ENCODE results near the gene OR1K1.

DNA sequence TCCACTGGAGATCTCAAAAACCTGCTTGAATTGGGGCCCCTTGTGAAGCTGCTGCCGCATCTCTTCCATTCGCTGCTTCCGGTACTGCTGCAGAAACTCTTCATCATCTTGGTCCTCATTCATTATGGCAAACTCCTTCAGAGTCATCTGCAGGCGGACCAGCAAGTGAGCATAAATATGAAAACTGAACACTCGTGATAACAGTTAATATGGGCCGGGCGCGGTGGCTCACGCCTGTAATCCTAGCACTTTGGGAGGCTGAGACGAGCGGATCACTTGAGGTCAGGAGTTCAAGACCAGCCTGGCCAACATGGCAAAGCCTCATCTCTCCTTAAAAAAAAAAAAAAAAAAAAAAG, 20.5 kb downstream of the OR1K1 start:
- TF ChIP-seq, protein P1, sequence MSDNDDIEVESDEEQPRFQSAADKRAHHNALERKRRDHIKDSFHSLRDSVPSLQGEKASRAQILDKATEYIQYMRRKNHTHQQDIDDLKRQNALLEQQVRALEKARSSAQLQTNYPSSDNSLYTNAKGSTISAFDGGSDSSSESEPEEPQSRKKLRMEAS (IDR thresholded peaks at IDR 0.05; ENCODE audit: insufficient read depth, insufficient read length) = no peak
- TF ChIP-seq, protein P2, sequence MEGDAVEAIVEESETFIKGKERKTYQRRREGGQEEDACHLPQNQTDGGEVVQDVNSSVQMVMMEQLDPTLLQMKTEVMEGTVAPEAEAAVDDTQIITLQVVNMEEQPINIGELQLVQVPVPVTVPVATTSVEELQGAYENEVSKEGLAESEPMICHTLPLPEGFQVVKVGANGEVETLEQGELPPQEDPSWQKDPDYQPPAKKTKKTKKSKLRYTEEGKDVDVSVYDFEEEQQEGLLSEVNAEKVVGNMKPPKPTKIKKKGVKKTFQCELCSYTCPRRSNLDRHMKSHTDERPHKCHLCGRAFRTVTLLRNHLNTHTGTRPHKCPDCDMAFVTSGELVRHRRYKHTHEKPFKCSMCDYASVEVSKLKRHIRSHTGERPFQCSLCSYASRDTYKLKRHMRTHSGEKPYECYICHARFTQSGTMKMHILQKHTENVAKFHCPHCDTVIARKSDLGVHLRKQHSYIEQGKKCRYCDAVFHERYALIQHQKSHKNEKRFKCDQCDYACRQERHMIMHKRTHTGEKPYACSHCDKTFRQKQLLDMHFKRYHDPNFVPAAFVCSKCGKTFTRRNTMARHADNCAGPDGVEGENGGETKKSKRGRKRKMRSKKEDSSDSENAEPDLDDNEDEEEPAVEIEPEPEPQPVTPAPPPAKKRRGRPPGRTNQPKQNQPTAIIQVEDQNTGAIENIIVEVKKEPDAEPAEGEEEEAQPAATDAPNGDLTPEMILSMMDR (IDR thresholded peaks at IDR 0.05; ENCODE audit: extremely low read depth in 1 of 2, insufficient read depth in 1 of 2, low read depth in 1 of 2, low read length in 2 of 2) = no peak
- TF ChIP-seq JUN (IDR thresholded peaks at IDR 0.05; ENCODE audit: borderline replicate concordance, insufficient read depth, insufficient read length, low read depth) (no peak), POLR2A (IDR thresholded peaks at IDR 0.05; ENCODE audit: low read depth, low read length) (no peak), GATA2 (IDR thresholded peaks at IDR 0.05; ENCODE audit: insufficient read depth, insufficient read length, low read depth, low read length) (no peak), MYC (IDR thresholded peaks at IDR 0.05; ENCODE audit: low read depth, low read length) (no peak)

Data from endothelial cell of umbilical vein (primary cell).